Left lobe of liver (tissue), 2 donors: Measurements from ENCODE around the gene STARD4. TPM values are rescaled to one million over a fixed set of nuclear protein-coding genes. Genes with fewer than 3 reads are reported as not detected.
A peak's percentile ranks its signal among the peaks of the same experiment; 100 is the strongest.

ENCODE experiments used
- ATAC-seq: fragments of 200-7000 bp; cut with Tn5 transposase; one replicate; pipeline ENCODE4 v1.9.1; 2020; ENCODE audit warnings: mild to moderate bottlenecking, moderate library complexity
- DNase-seq: peaks from one replicate; pipeline ENCODE4 v3.0.0-alpha.2; 2020; ENCODE audit warnings: low spot score
- total RNA-seq: library from RNA; stranded (reverse); gene quantifications from one replicate; pipeline ENCODE4 v1.2.1, GENCODE V29; 2021
- donor health status: DM: no; HTN: no; CAD: no; lungs with moderate emphysema.
- donor health status: DM: no; HTN: yes; CAD: no.

The STARD4 gene
- total RNA-seq, 1 donor from 2014 or later = 8.2 TPM

DNA sequence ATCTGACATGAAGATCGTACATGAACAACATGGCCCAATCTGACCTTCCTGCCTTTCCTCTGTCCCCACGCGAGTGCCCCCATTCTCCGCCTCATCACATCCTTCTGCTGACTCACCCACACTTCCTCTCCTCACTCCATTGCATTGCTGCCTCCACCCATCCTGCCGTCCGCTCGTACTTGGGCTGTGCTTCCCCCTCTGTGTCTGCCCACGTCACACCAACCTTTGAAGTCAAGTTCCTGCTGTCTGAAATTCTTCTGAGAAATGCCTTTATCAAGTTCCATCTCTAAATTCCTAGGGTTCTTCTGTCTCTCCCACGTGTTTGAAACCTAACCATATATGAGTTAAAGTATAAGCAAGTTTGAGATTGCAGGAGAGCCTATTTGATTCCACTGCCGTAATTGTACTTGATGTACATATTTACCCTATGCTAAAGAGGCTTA is 18.0 kb upstream of the STARD4 start:
- ATAC-seq (peak; percentile 79), DNase-seq (peak; percentile 57)

- DNase-seq (no peak), ATAC-seq (no peak)
These were observed 15.7 kb upstream of the STARD4 start for GRCh38 chr5:111528056-111528455.

GRCh38 chr5:111520908-111521307 is 8.6 kb upstream of the STARD4 start:
- ATAC-seq = peak; percentile 40
- no peak for DNase-seq

- no peak for DNase-seq
- ATAC-seq = no peak
These were observed 6.4 kb upstream of the STARD4 start for GRCh38 chr5:111518777-111519176.

- ATAC-seq (no peak), DNase-seq (no peak)
These were observed 5.6 kb upstream of the STARD4 start for GRCh38 chr5:111517853-111518501.

DNA sequence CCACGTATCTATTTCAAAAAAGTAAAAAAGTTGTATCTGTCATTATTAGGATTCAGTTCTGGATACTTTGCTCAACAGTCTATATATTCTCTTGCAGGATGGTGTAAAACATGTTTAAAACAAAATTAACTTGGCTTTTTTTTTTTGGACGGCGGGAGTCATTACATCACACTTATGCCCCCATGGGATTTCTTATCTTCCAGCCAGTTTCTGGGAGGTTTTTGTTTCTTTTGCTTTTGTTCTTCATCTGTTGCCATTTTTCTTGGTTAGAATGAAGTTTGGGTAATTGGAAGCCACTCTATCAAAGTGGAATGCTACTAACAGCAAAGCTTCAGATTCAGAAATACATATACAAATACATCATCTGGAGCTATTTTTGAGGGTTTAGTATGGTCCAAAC is 1.8 kb upstream of the STARD4 start:
- DNase-seq = no peak

GRCh38 chr5:111513131-111513520 is 791 bp upstream of the STARD4 start:
- DNase-seq = no peak
- ATAC-seq = no peak

More for the DNA sequence above, 1.8 kb upstream of the STARD4 start:
- ATAC-seq = no peak

DNA sequence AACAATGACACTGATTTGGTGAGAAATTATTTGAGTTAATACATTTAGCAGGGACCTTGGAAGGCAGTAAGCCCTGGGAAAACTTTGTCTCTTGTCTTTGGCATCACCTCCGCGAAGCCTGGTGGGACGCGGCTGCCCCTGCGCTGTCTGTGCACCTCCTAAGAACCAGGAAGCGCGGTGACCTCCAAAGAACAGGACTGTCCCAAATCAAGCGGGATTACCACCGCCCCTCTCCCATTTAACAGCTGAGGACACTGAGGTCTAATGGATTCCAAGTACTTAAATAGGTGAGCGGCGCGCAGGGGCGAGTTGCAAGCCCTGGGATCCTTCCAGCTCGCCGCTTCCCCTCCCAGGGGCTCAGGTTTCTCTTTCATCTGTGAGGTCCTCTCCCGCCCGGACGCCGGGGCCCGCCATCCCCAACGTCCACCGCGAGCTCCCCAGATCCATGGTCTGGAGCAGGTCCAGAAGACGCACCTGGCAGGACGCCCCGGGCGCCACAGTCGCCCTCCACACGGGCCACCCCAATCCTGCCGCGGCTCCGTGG is 432 bp downstream of the STARD4 start:
- DNase-seq (no peak), ATAC-seq (no peak)

DNA sequence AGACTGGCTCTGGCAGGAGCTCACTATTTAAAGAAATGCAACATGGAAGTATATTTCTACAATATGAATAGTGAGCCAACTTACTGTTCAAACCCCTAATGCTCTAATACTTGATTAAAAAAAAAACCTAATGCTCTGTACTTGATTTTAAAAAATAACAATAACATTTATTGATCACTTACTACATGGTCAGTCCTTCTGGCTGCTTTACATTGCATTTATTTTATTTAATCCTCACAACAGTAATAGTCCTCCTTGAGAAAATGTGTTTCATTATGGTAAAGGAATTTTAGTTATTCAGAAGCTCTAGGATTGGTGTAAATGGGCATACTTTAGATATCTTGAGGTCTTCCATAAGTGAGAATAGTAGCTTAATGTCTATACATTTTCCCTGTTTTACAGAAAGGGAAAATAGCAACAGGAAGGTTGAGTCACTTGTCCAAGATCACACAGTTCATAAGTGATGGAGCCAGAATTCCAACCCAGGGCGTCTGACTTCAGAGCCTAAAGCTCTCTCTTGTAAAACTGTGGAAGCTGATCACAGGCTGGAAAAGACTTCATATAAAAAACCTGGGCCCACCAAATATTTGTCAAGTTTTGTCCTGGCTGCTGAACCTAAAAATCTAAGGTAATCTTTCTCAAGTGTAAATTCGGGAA is 1.0 kb downstream of the STARD4 start:
- no peak for DNase-seq
- ATAC-seq = no peak

DNA sequence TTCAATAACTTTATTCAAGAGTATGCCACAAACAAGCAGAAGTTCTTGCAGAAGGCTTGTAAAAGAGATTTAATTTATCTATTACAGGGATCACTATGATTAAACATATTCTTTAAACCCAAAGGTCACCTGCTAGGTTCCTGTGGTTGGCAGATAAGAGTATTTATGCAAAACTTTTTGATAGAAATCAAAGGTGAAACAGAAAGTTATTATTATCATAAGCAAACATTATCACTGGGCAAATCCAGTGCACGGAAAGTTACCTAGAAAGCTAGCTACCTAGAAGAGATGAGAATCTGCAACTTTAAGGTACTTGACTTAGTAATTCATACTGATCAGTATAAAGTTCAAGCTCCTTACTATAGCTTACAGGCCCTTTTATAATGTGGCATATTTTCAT is 3.2 kb downstream of the STARD4 start:
- DNase-seq = no peak
- no peak for ATAC-seq

DNA sequence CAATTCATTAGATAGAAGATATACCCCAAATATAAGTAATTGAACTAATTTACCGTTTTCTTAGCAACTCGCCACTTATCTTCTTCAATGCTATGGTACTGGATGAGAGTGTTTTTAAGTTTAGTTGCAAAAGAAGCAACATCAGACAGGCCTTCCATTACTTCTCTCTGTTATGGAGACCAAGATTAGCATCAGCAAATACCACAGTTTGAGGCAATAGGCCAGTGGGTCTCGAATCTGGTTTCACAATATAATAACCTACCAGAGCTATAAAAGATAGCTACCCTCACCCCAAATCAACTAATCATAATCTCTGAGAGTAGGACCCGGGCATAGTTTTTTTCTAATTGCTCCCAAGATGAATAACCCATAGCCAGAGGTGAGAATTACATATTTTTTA is 5.1 kb downstream of the STARD4 start:
- ATAC-seq (no peak), DNase-seq (no peak)

GRCh38 chr5:111505096-111505495 is 7.2 kb downstream of the STARD4 start:
- no peak for ATAC-seq
- no peak for DNase-seq

DNA sequence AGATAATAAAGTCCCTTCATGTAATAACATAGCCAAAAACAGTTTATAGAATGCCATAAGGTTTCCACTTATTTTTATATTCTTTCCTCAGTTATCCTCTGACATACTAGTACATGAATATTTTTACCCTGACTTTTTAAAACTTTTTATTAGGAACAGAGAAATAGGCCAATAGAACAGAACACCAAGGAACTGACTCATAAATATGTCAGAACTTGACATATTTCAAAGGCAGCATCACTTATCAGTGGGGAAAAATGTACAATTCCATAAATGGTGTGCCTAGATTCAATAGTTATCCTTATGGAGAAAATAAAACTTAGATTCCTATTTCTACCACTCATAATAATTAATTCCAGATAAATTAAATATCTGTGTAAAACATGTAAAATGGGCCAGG is 9.4 kb downstream of the STARD4 start:
- DNase-seq = no peak
- no peak for ATAC-seq

GRCh38 chr5:111498346-111498745 is 14.0 kb downstream of the STARD4 start:
- no peak for ATAC-seq

GRCh38 chr5:111495159-111495558 is 17.2 kb downstream of the STARD4 start:
- no peak for DNase-seq
- no peak for ATAC-seq

More at GRCh38 chr5:111498346-111498745, 14.0 kb downstream of the STARD4 start:
- no peak for DNase-seq

DNA sequence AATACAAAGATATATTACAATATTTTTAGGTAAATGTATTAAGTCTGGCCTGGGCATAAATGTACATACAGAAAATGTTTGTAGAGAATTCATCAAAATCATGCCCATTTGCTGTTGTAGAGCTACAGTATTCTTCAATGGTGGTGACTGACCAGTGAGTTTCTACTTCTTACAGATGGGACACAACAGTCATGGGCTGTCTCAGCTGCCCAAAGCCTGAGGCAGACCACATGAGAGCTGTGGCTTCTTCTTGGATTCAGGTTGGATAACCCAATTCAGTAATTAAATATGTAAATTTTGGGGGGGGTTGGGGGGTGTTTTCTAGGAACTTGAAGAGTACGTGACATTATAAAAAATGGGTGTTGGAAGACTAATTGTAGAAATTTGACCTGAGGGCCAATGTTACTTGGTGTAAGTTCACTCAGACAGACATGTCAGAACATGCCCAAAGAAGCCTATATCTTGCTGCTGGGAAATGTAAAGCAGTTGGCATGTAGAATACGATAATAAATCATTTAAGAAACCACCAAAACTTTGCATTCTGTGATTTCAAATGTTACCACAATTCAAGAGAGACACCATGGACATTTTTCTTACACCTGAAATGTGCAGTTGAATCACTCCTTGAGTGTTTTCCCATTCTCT is 17.9 kb downstream of the STARD4 start:
- ATAC-seq = no peak
- no peak for DNase-seq

DNA sequence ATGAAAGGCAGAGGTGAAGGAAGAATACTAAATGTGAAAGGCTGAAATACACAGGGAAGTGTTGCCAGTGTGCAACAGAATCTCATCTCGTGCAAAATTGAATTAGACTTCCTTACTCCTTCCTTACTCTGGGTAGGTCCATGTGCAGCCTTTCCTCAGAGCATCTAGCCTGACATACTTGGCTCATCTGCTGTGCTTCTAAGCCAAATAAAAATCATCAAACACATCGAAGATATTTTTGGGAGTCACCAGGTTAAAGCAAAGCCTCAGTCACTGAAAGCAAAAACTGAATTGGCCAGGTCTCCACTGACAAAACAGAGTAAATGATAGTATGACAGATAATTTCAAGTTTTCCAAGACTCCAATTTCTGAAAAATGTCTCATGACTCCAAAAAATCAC is 19.3 kb downstream of the STARD4 start:
- DNase-seq = no peak
- no peak for ATAC-seq

DNA sequence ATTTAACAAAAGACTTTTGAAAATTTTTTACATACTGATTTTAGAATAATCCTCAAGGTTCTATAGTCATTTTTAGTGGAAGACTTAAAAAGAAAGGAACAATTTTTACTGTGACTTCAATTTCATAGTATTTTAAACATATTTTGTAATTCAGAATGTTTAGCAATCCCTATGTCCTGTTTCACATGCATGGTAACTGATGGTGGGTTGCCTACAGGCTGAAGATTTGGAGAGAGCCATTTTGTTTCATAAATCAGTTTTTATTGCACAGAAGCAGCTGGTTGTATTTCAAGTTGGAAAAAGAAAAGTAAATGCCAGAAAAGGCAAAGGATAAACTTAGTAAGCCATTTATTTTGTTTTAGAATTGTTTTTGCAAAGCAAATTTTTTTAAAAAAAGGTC is 24.0 kb downstream of the STARD4 start:
- DNase-seq = no peak
- ATAC-seq = no peak

DNA sequence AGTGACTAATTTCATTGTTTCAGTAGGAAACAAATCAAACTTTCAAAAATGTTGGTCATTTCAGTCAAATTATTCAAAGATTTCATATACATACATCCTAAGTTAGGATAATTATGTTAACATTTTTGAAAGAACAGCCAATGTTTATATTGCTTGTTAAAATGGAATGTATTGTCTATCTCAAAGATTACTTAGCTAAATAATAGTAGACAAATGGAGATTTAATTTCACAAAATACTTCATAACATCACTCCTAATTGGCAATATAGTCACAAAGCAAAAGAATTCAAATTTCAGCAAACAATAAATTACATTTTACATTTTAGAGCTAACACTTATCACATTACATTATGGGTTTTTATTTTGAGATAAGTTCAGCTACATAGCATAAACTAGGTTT is 25.4 kb downstream of the STARD4 start:
- ATAC-seq (no peak), DNase-seq (no peak)

GRCh38 chr5:111486055-111486454 is 26.3 kb downstream of the STARD4 start:
- DNase-seq (no peak), ATAC-seq (no peak)

GRCh38 chr5:111480346-111480745 is 32.0 kb downstream of the STARD4 start:
- DNase-seq (no peak), ATAC-seq (no peak)

DNA sequence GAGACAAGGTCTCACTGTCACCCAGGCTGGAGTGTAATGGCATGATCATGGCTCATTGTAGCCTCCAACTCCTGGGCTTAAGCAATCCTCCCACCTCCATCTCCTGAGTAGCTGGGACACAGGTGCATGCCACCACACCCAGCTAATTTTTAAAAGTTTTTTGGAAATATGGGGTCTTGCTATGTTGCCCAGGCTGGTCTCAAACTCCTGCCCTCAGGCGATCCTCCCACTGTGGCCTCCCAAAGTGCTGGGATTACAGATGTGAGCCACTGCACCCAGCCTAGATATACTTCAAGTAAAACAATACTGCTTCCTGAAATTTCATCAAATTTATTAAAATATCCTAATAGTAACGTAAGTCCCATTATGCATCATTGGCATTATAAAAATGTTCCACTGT is 33.4 kb downstream of the STARD4 start:
- DNase-seq (no peak), ATAC-seq (no peak)
